ENCODE results near the gene THAP4. TPM values are rescaled to one million over a fixed set of nuclear protein-coding genes. Genes with fewer than 3 reads are reported as not detected.

THAP4 gene
- total RNA-seq, 4 donors from 2014 or later = 46.4 to 56.2 (median 51.2) TPM

- peaks cover 67% of the 10 kb centered on the region for H3K4me1 ChIP-seq
- no peak for DNase-seq (ENCODE audit: low spot score in 2 of 2)
- H3K27me3 ChIP-seq = peaks cover 9% of the 10 kb centered on the region
- H3K27ac ChIP-seq = peak overlapping the region; percentile 87
- no peaks in the 10 kb centered on the region for H3K9me3 ChIP-seq
- 70% methylated on average over 8 of the region's 18 CpGs for WGBS
- peak overlapping the region; percentile 90 for H3K4me3 ChIP-seq
- no peak for TF ChIP-seq CTCF (IDR thresholded peaks at IDR 0.05)
- TF ChIP-seq EP300 (IDR thresholded peaks at IDR 0.05) = no peak
- no peak for TF ChIP-seq POLR2AphosphoS5 (IDR thresholded peaks at IDR 0.05)
- no peak for TF ChIP-seq POLR2A (IDR thresholded peaks at IDR 0.05)
- H3K36me3 ChIP-seq = no peaks in the 10 kb centered on the region
These were observed 76.6 kb downstream of the THAP4 start for GRCh38 chr2:241560162-241560882.

GRCh38 chr2:241559323-241560161, 77.4 kb downstream of the THAP4 start:
- DNase-seq (ENCODE audit: low spot score in 2 of 2) = no peak
- H3K36me3 ChIP-seq = no peaks in the 10 kb centered on the region
- peak overlapping the region; percentile 90 for H3K4me3 ChIP-seq
- peak overlapping the region; percentile 87 for H3K27ac ChIP-seq
- WGBS = 2% methylated on average over 26 of the region's 78 CpGs
- peaks cover 61% of the 10 kb centered on the region for H3K4me1 ChIP-seq
- peaks cover 9% of the 10 kb centered on the region for H3K27me3 ChIP-seq
- TF ChIP-seq CTCF (IDR thresholded peaks at IDR 0.05) (no peak), EP300 (IDR thresholded peaks at IDR 0.05) (no peak), POLR2AphosphoS5 (IDR thresholded peaks at IDR 0.05) (no peak), POLR2A (IDR thresholded peaks at IDR 0.05) (no peak)
- H3K9me3 ChIP-seq = no peaks in the 10 kb centered on the region

GRCh38 chr2:241558532-241559322, 78.2 kb downstream of the THAP4 start, which contains the start of gene BOK:
TSS of gene BOK (plus strand) at chr2:241558745. CDS start at chr2:241559484, 739 bp downstream.
- H3K4me1 ChIP-seq = peaks cover 53% of the 10 kb centered on the region
- TF ChIP-seq POLR2AphosphoS5 (IDR thresholded peaks at IDR 0.05) (no peak), EP300 (IDR thresholded peaks at IDR 0.05) (no peak), POLR2A (IDR thresholded peaks at IDR 0.05) (no peak), CTCF (IDR thresholded peaks at IDR 0.05) (no peak)
- H3K4me3 ChIP-seq = peak within 1 kb of the TSS; percentile 90
- H3K27ac ChIP-seq = peak within 1 kb of the TSS; percentile 87
- peaks cover 9% of the 10 kb centered on the region for H3K27me3 ChIP-seq
- H3K36me3 ChIP-seq = no peaks in the 10 kb centered on the region
- no peaks in the 10 kb centered on the region for H3K9me3 ChIP-seq
- WGBS = 24% methylated on average over 2 of the region's 98 CpGs
- peak in 1 of 2 donors; percentile 73 for DNase-seq (ENCODE audit: low spot score in 2 of 2)

GRCh38 chr2:241556746-241557145, 80.2 kb downstream of the THAP4 start:
- no peak for DNase-seq (ENCODE audit: low spot score in 2 of 2)
- Histone ChIP-seq H3K27ac (no peak overlapping the region), H3K4me3 (no peak overlapping the region), H3K36me3 (no peaks in the 10 kb centered on the region), H3K4me1 (peaks cover 42% of the 10 kb centered on the region), H3K9me3 (no peaks in the 10 kb centered on the region), H3K27me3 (peaks cover 9% of the 10 kb centered on the region)
- TF ChIP-seq POLR2AphosphoS5 (IDR thresholded peaks at IDR 0.05) (no peak), EP300 (IDR thresholded peaks at IDR 0.05) (no peak), POLR2A (IDR thresholded peaks at IDR 0.05) (no peak), CTCF (IDR thresholded peaks at IDR 0.05) (no peak)
